Peyer's patch (tissue), 4 donors: ENCODE data around the gene LSM12. TPM values are rescaled to one million over a fixed set of nuclear protein-coding genes. Genes with fewer than 3 reads are reported as not detected.

Experiments used
- DNase-seq, 3 donors: peaks; one replicate each; pipeline ENCODE4 v3.0.0-alpha.2; 2017 to 2019
- H3K27ac ChIP-seq, 4 donors: fragments of 200-600 bp; sonication (generic); one replicate each; pipeline ENCODE4 v1.5.1; 2016 to 2019
- H3K27me3 ChIP-seq, 2 donors: fragments of 200-600 bp; sonication (generic); one replicate each; pipeline ENCODE4 v1.5.1; 2019
- H3K36me3 ChIP-seq, 3 donors: fragments of 200-600 bp; sonication (generic); one replicate each; pipeline ENCODE4 v1.5.1; 2016 to 2019
- H3K4me1 ChIP-seq, 4 donors: fragments of 200-600 bp; sonication (generic); one replicate each; pipeline ENCODE4 v1.5.1; 2016 to 2019
- H3K4me3 ChIP-seq, 4 donors: fragments of 200-600 bp; sonication (generic); 1 replicate in 3 of 4; 2 replicates in 1 of 4; pipeline ENCODE4 v1.5.1; 2016 to 2019; ENCODE audit warnings: mild to moderate bottlenecking in 1 of 4
- H3K9me3 ChIP-seq, 4 donors: fragments of 200-600 bp; sonication (generic); one replicate each; pipeline ENCODE4 v1.5.1; 2016 to 2019; ENCODE audit warnings: mild to moderate bottlenecking in 1 of 4
- POLR2A ChIP-seq, 2 donors: fragments of 450-650 bp; IDR thresholded peaks; one replicate each; pipeline ENCODE4 v1.5.1; 2017; ENCODE audit warnings: antibody characterized with exemption in 2 of 2, mild to moderate bottlenecking in 2 of 2, moderate library complexity in 2 of 2
- total RNA-seq, 4 donors: library from RNA; depleted of rRNA; stranded (reverse); fragments of >200 nt; gene quantifications; one replicate each; pipeline ENCODE4 v1.1.0, GENCODE V29; 2016
- TF ChIP-seq, protein P1 (sequence below), 6 experiments: fragments of 450-650 bp in 4 of 6; fragments of 200-600 bp in 2 of 6; sonication (generic) in 1 of 6; IDR thresholded peaks; one replicate each; pipeline ENCODE4 v1.5.1; 2017 to 2019; ENCODE audit warnings: antibody characterized with exemption in 6 of 6, mild to moderate bottlenecking in 3 of 6, moderate library complexity in 1 of 6

Gene LSM12
- total RNA-seq, 4 donors from 2014 or later, result 10.7 to 28.4 (median 26.1) TPM

DNA sequence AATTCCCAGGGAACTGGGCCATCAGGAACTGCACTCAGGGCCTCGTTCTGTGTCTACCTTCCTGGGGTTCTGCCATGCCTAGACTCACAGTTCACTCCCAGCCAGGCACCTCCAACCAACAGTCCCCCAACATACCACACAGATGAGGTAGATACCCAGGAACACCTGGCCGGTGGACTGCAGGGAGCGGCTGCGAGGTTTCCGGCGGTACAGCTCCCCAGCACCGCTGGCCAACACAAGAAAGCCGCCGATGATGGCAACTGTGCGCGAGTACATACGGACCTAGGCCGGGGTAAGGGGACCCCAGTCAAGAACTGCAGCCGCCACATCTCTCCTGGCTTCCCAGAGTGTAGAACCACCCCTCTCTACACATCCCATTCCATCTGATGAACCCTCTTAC lies 53.6 kb downstream of the LSM12 start:
- H3K27ac ChIP-seq, result no peak overlapping the region
- no peak overlapping the region for H3K4me3 ChIP-seq
- TF ChIP-seq, protein P1, sequence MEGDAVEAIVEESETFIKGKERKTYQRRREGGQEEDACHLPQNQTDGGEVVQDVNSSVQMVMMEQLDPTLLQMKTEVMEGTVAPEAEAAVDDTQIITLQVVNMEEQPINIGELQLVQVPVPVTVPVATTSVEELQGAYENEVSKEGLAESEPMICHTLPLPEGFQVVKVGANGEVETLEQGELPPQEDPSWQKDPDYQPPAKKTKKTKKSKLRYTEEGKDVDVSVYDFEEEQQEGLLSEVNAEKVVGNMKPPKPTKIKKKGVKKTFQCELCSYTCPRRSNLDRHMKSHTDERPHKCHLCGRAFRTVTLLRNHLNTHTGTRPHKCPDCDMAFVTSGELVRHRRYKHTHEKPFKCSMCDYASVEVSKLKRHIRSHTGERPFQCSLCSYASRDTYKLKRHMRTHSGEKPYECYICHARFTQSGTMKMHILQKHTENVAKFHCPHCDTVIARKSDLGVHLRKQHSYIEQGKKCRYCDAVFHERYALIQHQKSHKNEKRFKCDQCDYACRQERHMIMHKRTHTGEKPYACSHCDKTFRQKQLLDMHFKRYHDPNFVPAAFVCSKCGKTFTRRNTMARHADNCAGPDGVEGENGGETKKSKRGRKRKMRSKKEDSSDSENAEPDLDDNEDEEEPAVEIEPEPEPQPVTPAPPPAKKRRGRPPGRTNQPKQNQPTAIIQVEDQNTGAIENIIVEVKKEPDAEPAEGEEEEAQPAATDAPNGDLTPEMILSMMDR (IDR thresholded peaks at IDR 0.05), result no peak
- no peak for TF ChIP-seq POLR2A (IDR thresholded peaks at IDR 0.05)
- peaks cover 0 to 13% (median 8%) of the 10 kb centered on the region in 4 donors for H3K4me1 ChIP-seq
- no peak for DNase-seq
- H3K36me3 ChIP-seq, result peaks cover 0 to 24% (median 0%) of the 10 kb centered on the region in 3 donors
- no peaks in the 10 kb centered on the region for H3K27me3 ChIP-seq
- H3K9me3 ChIP-seq, result no peaks in the 10 kb centered on the region

DNA sequence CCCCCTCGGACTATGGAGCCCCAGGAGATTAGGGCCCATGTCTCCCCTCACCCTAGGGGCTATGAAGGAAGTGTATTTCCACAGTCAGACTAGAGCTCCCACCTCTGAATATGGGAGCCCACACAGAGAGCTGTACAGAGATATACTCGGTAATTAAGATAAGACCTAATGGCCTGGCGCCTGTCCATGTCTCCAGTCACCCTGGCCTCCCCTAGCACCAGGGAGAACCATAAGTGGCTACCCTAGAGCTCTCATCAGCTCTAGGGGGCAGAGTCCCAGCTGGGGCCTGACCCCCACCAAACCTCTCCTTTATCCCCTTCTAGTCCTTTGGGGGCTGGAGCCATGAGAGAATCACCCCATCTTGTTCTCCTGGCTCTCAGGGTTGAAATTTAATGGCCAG lies 54.1 kb downstream of the LSM12 start:
- no peak for DNase-seq
- H3K27me3 ChIP-seq, result no peaks in the 10 kb centered on the region
- H3K4me1 ChIP-seq, result peaks cover 0 to 18% (median 13%) of the 10 kb centered on the region in 4 donors
- H3K36me3 ChIP-seq, result peaks cover 0 to 29% (median 0%) of the 10 kb centered on the region in 3 donors
- no peak overlapping the region for H3K4me3 ChIP-seq
- H3K27ac ChIP-seq, result no peak overlapping the region
- no peaks in the 10 kb centered on the region for H3K9me3 ChIP-seq
- TF ChIP-seq, protein P1 (IDR thresholded peaks at IDR 0.05), result no peak

DNA sequence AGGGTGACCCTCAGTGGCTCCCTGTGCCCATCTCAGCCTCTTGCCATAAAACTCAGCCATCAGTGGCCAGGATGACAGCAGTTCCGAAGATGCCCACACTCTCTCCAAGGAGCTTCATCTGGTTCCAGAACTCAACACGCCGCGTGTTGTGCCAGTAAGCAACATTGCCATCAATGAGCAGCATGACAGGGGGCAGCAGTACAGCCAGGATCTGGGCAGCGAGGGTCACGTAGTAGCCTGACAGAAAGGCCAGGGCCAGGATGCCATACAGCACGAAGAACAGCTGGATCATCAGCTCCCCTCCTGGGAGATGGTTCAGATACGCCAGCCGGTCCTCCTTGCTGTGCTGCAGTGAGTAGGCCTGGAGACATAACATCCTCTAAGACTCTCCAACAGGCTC lies 54.6 kb downstream of the LSM12 start:
- H3K9me3 ChIP-seq, result no peaks in the 10 kb centered on the region
- H3K27me3 ChIP-seq, result no peaks in the 10 kb centered on the region
- H3K4me1 ChIP-seq, result peaks cover 0 to 21% (median 16%) of the 10 kb centered on the region in 4 donors
- no peak for TF ChIP-seq POLR2A (IDR thresholded peaks at IDR 0.05)
- TF ChIP-seq, protein P1 (IDR thresholded peaks at IDR 0.05), result no peak
- DNase-seq, result no peak
- peaks cover 0 to 31% (median 0%) of the 10 kb centered on the region in 3 donors for H3K36me3 ChIP-seq
- H3K4me3 ChIP-seq, result no peak overlapping the region
- no peak overlapping the region for H3K27ac ChIP-seq

DNA sequence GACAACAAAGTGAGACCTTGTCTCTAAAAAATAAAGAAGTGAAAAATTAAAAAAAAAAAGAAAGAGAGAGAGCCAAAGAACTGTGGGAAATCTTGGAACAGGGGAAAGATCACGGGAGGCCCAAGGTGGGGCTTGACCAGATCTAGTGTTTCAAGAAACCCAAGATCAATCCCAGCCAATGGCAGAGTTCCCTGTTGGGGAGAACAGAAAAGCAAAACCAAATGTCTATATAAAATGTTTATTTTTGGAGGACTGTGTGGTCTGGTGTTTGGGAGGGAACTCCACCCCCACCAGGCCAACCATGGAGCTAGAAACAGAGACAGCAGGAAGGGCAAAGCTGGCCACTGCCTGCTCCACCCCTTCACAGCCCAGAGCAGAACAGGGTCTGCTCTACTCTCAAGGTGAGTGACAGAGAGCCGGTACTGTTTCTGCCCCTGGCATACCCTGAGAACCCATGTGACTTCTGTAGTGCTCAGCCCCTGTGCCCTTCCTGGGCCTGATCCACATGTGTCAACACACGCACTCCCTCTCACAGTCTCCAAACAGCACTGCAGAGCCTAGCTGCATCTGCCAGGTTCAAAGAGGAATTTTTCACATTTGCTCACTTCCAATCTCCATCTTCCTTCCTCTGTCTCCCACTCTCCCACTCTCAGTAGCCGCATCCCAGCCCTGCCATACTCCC lies 55.4 kb downstream of the LSM12 start:
- TF ChIP-seq, protein P1 (IDR thresholded peaks at IDR 0.05), result no peak
- no peak for TF ChIP-seq POLR2A (IDR thresholded peaks at IDR 0.05)
- Histone ChIP-seq H3K36me3 (peaks cover 0 to 31% (median 0%) of the 10 kb centered on the region in 3 donors), H3K9me3 (no peaks in the 10 kb centered on the region), H3K27me3 (no peaks in the 10 kb centered on the region), H3K27ac (no peak overlapping the region), H3K4me1 (peaks cover 0 to 21% (median 18%) of the 10 kb centered on the region in 4 donors), H3K4me3 (no peak overlapping the region)
- DNase-seq, result no peak

DNA sequence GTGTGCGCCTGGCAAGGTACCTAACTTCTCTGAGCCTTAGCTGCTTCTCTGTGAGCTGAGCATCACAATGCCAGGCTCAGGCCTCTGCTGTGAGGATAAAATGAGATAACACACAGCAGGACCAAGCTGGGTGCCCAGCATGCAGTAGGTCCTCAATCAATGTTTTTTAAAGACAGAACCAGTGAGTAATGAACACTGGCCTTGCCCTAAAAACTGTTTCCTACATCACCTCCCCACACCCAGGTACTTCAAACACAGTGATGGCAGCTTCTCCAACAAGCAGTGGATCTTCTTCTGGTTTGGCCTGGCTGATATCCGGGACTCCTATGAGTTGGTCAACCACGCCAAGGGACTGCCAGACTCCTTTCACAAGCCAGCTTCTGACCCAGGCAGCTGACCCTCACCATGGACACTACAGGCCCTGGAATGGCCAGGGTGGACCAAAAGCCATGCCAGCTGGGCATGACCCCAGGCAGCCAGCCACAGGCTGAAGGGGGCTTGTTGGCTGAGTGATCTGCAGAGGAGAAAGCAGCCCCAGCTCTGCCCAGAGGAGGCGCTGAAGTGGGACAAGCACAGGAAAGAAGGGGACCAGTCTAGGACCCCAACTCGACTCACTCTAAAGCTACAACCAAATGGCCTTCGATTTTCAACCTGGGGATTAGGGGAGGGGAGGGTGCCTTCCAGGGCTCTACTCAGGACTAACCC lies 58.1 kb downstream of the LSM12 start:
- peaks cover 0 to 6% of the 10 kb centered on the region in 2 donors for H3K27me3 ChIP-seq
- TF ChIP-seq POLR2A (IDR thresholded peaks at IDR 0.05), result no peak
- TF ChIP-seq, protein P1 (IDR thresholded peaks at IDR 0.05), result no peak
- DNase-seq, result no peak
- peaks cover 0 to 35% (median 20%) of the 10 kb centered on the region in 4 donors for H3K4me1 ChIP-seq
- peaks cover 0 to 31% (median 0%) of the 10 kb centered on the region in 3 donors for H3K36me3 ChIP-seq
- no peaks in the 10 kb centered on the region for H3K9me3 ChIP-seq
- H3K4me3 ChIP-seq, result no peak overlapping the region
- peak overlapping the region in 1 of 4 donors; percentile 99 for H3K27ac ChIP-seq
